ENCODE measurements around the gene B3GNT7. TPM values are rescaled to one million over a fixed set of nuclear protein-coding genes. Genes with fewer than 3 reads are reported as not detected.

The B3GNT7 gene
- total RNA-seq, 1 donor from 2014 or later: 0.64 TPM

- DNase-seq (ENCODE audit: low spot score in 2 of 2): peak in 1 of 2 donors; percentile 59
- intact Hi-C loops (cut with DNase I): no loop called here
- H3K4me3 ChIP-seq: no peak overlapping the region
- TF ChIP-seq CTCF (IDR thresholded peaks at IDR 0.05): peak in 1 of 3 experiments; percentile 11
- peak overlapping the region in 1 of 2 donors; percentile 43 for H3K27ac ChIP-seq
- no peaks in the 10 kb centered on the region for H3K9me3 ChIP-seq
- H3K27me3 ChIP-seq: no peaks in the 10 kb centered on the region
- no peaks in the 10 kb centered on the region for H3K4me1 ChIP-seq
- H3K36me3 ChIP-seq: peaks cover 10 to 20% of the 10 kb centered on the region in 2 donors
These were observed 33.6 kb upstream of the B3GNT7 start for GRCh38 chr2:231361701-231362554.

- no peaks in the 10 kb centered on the region for H3K4me1 ChIP-seq
- no peak for TF ChIP-seq CTCF (IDR thresholded peaks at IDR 0.05)
- H3K9me3 ChIP-seq: no peaks in the 10 kb centered on the region
- DNase-seq (ENCODE audit: low spot score in 2 of 2): no peak
- H3K36me3 ChIP-seq: peaks cover 10 to 20% of the 10 kb centered on the region in 2 donors
- no peak overlapping the region for H3K4me3 ChIP-seq
- intact Hi-C loops (cut with DNase I): no loop called here
- peak overlapping the region in 1 of 2 donors; percentile 43 for H3K27ac ChIP-seq
- H3K27me3 ChIP-seq: no peaks in the 10 kb centered on the region
These were observed 32.8 kb upstream of the B3GNT7 start for GRCh38 chr2:231362555-231363184.

GRCh38 chr2:231364061-231364460 is 31.4 kb upstream of the B3GNT7 start:
- peaks cover 10 to 20% of the 10 kb centered on the region in 2 donors for H3K36me3 ChIP-seq
- no peak for TF ChIP-seq CTCF (IDR thresholded peaks at IDR 0.05)

GRCh38 chr2:231364961-231365810 is 30.3 kb upstream of the B3GNT7 start:
- intact Hi-C loops (cut with DNase I): no loop called here
- DNase-seq (ENCODE audit: low spot score in 2 of 2): no peak
- Histone ChIP-seq H3K27me3 (no peaks in the 10 kb centered on the region), H3K36me3 (peaks cover 10 to 20% of the 10 kb centered on the region in 2 donors), H3K9me3 (no peaks in the 10 kb centered on the region), H3K27ac (no peak overlapping the region), H3K4me3 (no peak overlapping the region), H3K4me1 (no peaks in the 10 kb centered on the region)
- TF ChIP-seq CTCF (IDR thresholded peaks at IDR 0.05): no peak

More at GRCh38 chr2:231364061-231364460, 31.4 kb upstream of the B3GNT7 start:
- Histone ChIP-seq H3K4me3 (no peak overlapping the region), H3K27ac (no peak overlapping the region), H3K4me1 (no peaks in the 10 kb centered on the region), H3K27me3 (no peaks in the 10 kb centered on the region), H3K9me3 (no peaks in the 10 kb centered on the region)
- intact Hi-C loops (cut with DNase I): no loop called here
- DNase-seq (ENCODE audit: low spot score in 2 of 2): no peak

- no peaks in the 10 kb centered on the region for H3K9me3 ChIP-seq
- DNase-seq (ENCODE audit: low spot score in 2 of 2): no peak
- intact Hi-C loops (cut with DNase I): no loop called here
- TF ChIP-seq CTCF (IDR thresholded peaks at IDR 0.05): no peak
- no peak overlapping the region for H3K27ac ChIP-seq
- H3K4me3 ChIP-seq: no peak overlapping the region
- H3K4me1 ChIP-seq: no peaks in the 10 kb centered on the region
- H3K36me3 ChIP-seq: peaks cover 7 to 8% of the 10 kb centered on the region in 2 donors
- H3K27me3 ChIP-seq: no peaks in the 10 kb centered on the region
These were observed 28.3 kb upstream of the B3GNT7 start for GRCh38 chr2:231367178-231367577.

Data from ascending aorta (tissue), 2 donors.